ENCODE results near the gene PPP1R37.

The PPP1R37 gene

DNA sequence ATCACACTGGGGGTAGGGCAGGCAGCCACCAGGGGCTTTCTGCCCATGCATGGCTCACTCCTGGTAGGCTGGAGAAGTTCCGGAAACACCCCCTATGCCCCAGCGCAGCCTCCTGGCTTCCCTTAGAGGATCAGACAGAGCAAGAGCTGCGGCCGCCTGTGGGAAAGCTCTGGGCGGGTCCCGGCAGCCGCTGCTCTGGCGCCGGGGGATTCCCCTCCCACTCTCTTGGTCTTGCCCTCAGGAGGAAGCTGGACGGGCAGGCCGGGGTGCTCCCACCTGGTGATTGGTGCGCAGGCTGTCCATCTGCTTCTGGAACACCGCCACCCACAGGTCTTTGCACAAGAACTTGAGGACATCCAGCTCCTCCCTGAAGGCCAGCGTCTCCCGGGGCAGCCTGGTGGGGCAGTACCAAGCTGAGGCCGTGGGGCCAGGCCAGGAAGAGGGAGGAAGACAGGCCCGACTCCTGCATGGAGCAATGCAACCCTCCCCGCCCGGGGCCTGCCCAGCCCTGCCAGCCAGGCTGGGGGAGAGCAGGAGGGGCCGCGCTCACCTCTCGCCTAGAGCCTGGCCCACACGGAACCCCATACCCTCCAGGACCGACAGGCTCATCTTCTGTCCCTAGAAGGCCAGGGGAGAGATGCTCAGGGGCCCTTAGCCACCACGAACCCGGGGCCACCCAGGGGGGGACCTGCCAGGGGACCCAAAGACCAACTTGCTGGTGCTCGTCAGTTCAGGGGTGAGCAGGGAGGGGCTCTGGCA, 71.8 kb downstream of the PPP1R37 start:
- no peak for DNase-seq

DNA sequence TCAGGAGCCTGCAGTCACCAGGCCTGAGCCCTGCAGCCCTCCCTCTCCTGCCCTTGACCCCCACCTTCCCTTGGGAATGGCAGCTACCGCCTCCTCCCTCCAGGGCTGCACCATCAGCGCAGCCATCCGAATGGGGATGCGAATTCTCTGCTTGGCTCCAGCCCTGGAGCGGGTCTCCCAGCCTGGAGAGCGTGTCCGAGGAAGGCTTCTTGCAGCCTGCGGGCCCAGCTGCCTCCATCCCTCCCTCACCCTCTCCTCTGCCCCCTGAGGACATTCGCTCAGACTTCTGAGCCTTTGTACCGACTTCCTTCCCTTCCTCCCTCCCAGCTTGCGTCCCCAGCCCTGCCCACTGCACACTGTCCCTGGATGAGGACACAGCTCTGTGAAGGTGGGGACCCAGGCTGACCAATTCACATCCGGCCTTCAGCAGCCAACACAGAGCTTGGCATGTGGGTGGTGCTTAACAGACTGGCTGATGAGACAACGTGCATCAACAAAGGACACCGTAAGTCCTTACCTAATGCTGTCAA, 73.8 kb downstream of the PPP1R37 start:
- no peak for DNase-seq

- no peak for DNase-seq
Measured at GRCh38 chr19:45168767-45169351, 75.9 kb downstream of the PPP1R37 start.

- DNase-seq, result no peak
Measured at GRCh38 chr19:45169602-45170001, 76.6 kb downstream of the PPP1R37 start.

GRCh38 chr19:45170146-45171106, 77.4 kb downstream of the PPP1R37 start:
- no peak for DNase-seq

GRCh38 chr19:45171211-45171623, 78.2 kb downstream of the PPP1R37 start:
- no peak for DNase-seq

GRCh38 chr19:45172173-45172572, 79.2 kb downstream of the PPP1R37 start:
- DNase-seq, result no peak

DNA sequence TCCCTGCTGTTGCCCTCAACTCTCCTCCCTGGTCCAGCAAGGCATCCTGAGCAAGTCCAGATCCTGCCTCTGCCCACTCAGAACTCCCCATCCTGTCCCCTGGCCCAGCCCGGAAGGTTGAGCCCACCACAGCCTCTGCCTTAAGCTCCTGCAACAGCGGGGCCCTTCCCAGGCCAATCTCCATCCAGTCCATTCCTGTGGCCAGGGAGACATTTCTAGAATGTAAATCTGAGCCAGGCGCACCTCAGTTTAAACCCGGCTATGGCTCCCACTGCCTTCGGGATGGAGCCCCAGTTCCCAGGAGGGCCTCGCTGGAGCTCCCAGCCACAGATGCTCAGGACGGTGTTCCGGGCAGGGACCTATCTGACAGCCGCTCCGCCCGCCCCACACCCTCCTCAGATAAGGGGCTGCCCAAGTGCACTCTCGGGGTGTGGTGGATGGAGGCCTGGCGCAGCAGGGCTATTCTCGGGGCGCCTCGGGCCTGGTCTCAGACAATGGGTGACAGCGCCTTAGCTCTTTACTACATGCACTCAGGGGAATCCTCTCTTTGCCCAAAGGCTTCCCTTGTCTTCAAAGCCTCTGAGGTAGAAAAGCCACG, 79.7 kb downstream of the PPP1R37 start:
- DNase-seq, result no peak

DNA sequence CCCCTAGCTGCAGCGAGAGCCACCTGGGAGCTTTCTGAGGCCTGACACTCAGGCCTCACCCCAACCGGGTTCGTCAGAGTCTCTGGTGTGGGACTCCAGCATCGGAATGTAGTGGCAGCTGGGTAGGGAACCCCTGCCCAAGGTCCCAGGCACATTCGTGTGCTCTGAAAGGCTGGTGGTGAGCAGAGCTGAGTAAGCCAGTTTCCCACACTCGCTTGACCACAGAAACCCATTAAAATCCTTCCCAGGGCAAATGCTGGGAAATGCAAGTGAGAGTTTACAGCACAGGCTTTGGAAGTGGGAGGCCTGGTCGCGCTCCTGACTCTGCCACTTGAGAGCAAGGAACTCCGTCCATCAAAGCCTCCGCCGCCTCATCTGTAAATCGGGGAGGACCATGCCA, 80.8 kb downstream of the PPP1R37 start:
- no peak for DNase-seq

- DNase-seq, result no peak
Measured at GRCh38 chr19:45175515-45176345, 82.8 kb downstream of the PPP1R37 start.

- DNase-seq, result no peak
Measured at GRCh38 chr19:45177817-45178261, 84.9 kb downstream of the PPP1R37 start, which contains the start of gene TRAPPC6A. TRAPPC6A (minus strand) TSS chr19:45178237; CDS start chr19:45178218, 19 bp downstream.

DNA sequence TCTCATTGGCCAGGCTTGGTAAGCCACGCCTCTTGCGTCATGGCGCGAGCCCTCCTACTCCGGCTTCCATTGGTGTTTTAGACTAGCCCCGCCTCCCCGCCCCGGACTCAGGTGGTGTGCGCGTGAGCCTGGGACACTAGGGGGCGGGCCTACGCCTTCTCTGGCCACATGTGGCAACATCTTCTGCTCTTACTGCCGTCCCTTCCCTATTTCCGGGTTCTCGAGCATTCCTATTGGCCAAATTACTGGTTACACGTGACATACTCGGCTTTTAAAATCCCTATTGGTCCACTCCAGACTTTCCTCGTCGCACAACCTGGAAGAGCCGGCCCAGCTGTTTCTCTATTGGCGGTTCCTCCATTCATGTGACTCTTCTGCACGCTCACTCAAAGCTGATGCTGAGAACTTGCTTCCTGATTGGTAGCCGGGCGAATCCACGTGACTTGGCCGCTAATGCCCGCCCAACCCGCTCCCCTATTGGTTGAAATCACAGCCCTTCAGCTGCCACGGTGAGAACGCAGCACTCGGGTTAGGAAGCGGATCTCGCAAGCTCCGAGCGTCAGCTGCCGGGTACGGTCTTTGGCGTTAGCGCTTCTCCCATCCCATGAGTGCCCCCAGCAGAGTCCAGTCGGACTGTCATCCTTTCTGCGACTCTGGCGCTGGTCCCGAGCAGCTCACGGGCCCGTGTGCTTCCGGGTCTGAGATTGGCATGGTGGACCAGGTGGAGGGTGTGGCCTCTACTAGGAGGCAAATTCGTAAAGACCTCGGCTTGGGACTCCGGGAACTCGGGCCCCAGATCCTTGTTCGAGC, 85.5 kb downstream of the PPP1R37 start, which contains the start of gene BLOC1S3:
Gene BLOC1S3 (plus strand): TSS at position 523 of the 810 bp plus-strand sequence. CDS start 513 bp downstream, outside the sequence.
- DNase-seq, result peak; percentile 95 to 100 (median 100)

- DNase-seq, result peak in 12 of 56 donors; percentile 9 to 52 (median 33)
Measured at GRCh38 chr19:45179072-45179891, 86.3 kb downstream of the PPP1R37 start.

DNA sequence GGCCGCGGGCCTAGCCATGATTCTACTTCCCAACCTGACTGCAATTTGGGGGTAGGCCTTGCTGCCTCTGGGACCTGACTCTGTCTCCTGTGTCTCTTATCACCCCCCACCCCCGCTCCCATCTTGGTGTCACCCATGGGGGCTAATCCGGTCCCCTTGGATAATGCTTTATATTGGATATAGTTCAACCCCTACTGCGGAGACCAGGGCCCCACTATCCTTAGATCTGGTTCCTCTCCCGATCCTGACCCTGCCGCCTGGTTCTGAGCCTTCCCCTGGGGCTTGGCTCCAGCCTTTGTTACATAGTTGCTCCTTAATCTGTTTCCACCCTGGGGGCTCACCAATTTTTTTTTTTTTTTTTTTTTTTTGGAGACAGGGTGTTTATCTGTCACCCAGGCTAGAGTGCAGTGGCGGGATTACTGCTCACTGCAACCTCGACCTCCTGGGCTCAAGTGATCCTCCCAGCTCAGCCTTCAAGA, 87.0 kb downstream of the PPP1R37 start:
- no peak for DNase-seq

DNA sequence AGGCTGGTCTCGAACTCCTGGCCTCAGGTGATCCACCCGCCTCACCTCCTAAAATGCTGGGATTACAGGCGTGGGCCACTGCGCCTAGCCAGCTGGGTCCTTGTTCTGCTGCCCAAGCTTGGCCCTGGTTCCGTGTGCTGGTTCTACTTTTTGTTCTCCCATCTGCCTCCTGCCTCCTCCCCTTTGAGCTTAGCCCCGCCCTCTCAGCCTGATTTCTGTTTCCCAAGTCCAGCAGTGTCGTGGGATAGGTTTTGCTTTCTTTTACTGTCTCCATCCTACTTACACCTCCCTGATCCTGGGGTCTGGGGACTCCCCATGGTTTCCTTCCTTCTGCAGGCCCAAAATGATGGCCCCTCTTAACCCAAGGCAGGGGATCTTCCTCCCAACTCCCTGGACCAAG, 88.0 kb downstream of the PPP1R37 start:
- no peak for DNase-seq

GRCh38 chr19:45182758-45183157, 89.8 kb downstream of the PPP1R37 start:
- no peak for DNase-seq

DNA sequence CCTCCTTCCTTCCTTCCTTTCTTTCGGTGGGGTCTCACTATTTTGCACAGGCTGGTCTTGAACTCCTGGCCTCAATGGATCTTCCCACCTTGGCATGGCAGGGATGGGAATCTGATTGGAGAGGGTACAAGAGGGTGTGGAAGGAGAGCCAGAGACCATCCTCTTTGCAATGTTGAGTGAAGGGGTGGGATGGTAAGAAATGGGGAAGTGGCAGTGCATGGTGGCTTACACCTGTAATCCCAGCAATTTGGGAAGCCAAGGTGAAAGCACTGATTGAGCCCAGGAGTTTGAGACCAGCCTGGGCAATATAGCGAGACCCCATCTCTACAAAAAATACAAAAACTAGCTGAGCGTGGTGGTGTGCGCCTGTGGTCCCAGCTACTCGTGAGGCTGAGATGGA, 91.1 kb downstream of the PPP1R37 start:
- DNase-seq, result no peak

Measured in nucleus accumbens (tissue), 56 donors.